ENCODE measurements around the gene TNF.

DNA sequence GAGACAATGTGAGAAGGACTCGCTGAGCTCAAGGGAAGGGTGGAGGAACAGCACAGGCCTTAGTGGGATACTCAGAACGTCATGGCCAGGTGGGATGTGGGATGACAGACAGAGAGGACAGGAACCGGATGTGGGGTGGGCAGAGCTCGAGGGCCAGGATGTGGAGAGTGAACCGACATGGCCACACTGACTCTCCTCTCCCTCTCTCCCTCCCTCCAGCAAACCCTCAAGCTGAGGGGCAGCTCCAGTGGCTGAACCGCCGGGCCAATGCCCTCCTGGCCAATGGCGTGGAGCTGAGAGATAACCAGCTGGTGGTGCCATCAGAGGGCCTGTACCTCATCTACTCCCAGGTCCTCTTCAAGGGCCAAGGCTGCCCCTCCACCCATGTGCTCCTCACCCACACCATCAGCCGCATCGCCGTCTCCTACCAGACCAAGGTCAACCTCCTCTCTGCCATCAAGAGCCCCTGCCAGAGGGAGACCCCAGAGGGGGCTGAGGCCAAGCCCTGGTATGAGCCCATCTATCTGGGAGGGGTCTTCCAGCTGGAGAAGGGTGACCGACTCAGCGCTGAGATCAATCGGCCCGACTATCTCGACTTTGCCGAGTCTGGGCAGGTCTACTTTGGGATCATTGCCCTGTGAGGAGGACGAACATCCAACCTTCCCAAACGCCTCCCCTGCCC, 1.7 kb downstream of the TNF start:
- TF ChIP-seq, protein P1, sequence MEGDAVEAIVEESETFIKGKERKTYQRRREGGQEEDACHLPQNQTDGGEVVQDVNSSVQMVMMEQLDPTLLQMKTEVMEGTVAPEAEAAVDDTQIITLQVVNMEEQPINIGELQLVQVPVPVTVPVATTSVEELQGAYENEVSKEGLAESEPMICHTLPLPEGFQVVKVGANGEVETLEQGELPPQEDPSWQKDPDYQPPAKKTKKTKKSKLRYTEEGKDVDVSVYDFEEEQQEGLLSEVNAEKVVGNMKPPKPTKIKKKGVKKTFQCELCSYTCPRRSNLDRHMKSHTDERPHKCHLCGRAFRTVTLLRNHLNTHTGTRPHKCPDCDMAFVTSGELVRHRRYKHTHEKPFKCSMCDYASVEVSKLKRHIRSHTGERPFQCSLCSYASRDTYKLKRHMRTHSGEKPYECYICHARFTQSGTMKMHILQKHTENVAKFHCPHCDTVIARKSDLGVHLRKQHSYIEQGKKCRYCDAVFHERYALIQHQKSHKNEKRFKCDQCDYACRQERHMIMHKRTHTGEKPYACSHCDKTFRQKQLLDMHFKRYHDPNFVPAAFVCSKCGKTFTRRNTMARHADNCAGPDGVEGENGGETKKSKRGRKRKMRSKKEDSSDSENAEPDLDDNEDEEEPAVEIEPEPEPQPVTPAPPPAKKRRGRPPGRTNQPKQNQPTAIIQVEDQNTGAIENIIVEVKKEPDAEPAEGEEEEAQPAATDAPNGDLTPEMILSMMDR (IDR thresholded peaks at IDR 0.05), result no peak
- TF ChIP-seq POLR2AphosphoS5 (IDR thresholded peaks at IDR 0.05) (no peak), POLR2A (IDR thresholded peaks at IDR 0.05) (no peak)

All from prostate gland (tissue), 2 donors.